A673 (cell line): ENCODE data around the gene TSPAN7. TPM values are rescaled to one million over a fixed set of nuclear protein-coding genes. Genes with fewer than 3 reads are reported as not detected.
A peak's percentile ranks its signal among the peaks of the same experiment; 100 is the strongest.

Source experiments
- BruUV-seq: library from RNA; stranded (reverse); fragments of 400-500 nt; replicated peaks from 2 replicates; lab custom pipeline; 2021; lab: Mats Ljungman, UMichigan
- CTCF ChIA-PET: fragments of 300-600 bp; sonication (Branson Sonifier 250); formaldehyde crosslinking; loops from one replicate; lab custom pipeline; 2022; ENCODE audit warnings: antibody characterized with exemption; lab: Charles Lee
- POLR2A ChIA-PET: fragments of 300-600 bp; sonication (Branson Sonifier 250); formaldehyde crosslinking; loops from one replicate; lab custom pipeline; 2022; ENCODE audit warnings: antibody characterized with exemption; ENCODE audit not compliant: low non-redundant PET; lab: Charles Lee
- DNase-seq: peaks from one replicate; pipeline ENCODE4 v3.0.0-alpha.2; 2015; ENCODE audit warnings: low spot score
- H3K27ac ChIP-seq: fragments of 200-600 bp; sonication (generic); 2 replicates; pipeline ENCODE4 v1.5.1; 2016; ENCODE audit warnings: mixed run types, low read depth, mild to moderate bottlenecking, mixed read lengths, antibody characterized with exemption, low read length; ENCODE audit not compliant: poor library complexity, severe bottlenecking
- H3K27me3 ChIP-seq: fragments of 200-600 bp; sonication (generic); replicated peaks from 2 replicates; pipeline ENCODE4 v1.6.1; 2017; ENCODE audit warnings: mixed run types, low read depth, mild to moderate bottlenecking, mixed read lengths, antibody characterized with exemption, low read length; ENCODE audit not compliant: insufficient read depth, poor library complexity
- H3K36me3 ChIP-seq: fragments of 200-600 bp; sonication (generic); 2 replicates; pipeline ENCODE4 v1.6.1; 2016; ENCODE audit warnings: mixed run types, mild to moderate bottlenecking, mixed read lengths, antibody characterized with exemption, low read length; ENCODE audit not compliant: insufficient read depth, poor library complexity, severe bottlenecking
- H3K4me1 ChIP-seq: fragments of 200-600 bp; sonication (generic); 2 replicates; pipeline ENCODE4 v1.6.1; 2017; ENCODE audit warnings: mixed run types, mild to moderate bottlenecking, mixed read lengths, antibody characterized with exemption, low read length; ENCODE audit not compliant: insufficient read depth, poor library complexity, severe bottlenecking
- H3K4me3 ChIP-seq: fragments of 200-600 bp; sonication (generic); 2 replicates; pipeline ENCODE4 v1.5.1; 2016; ENCODE audit warnings: low read depth, mixed run types, mild to moderate bottlenecking, mixed read lengths, low read length; ENCODE audit not compliant: poor library complexity, severe bottlenecking
- H3K9me3 ChIP-seq: fragments of 200-600 bp; sonication (generic); 2 replicates; pipeline ENCODE4 v1.6.1; 2016; ENCODE audit warnings: mixed run types, low read depth, mild to moderate bottlenecking, mixed read lengths, antibody characterized with exemption, low read length; ENCODE audit not compliant: poor library complexity, severe bottlenecking
- CTCF ChIP-seq: fragments of 300-800, 200-600 bp; sonication (generic); conservative IDR thresholded peaks from 2 replicates; pipeline ENCODE4 v1.5.1; 2017; ENCODE audit warnings: low read depth, mild to moderate bottlenecking, antibody characterized with exemption, low read length, moderate library complexity, mixed read lengths
- EZH2 ChIP-seq: fragments of 200-600 bp; sonication (generic); IDR thresholded peaks from 2 replicates; pipeline ENCODE4 v1.6.1; 2017; ENCODE audit warnings: borderline replicate concordance, low read depth, mild to moderate bottlenecking, mixed read lengths, antibody characterized with exemption, low read length; ENCODE audit not compliant: poor library complexity, severe bottlenecking
- intact Hi-C: fragments of 100-400 bp; cut with micrococcal nuclease; formaldehyde crosslinking; loops from one replicate; pipeline ENCODE4 v1.10.0; 2022; ENCODE audit not compliant: unreplicated experiment
- total RNA-seq: library from RNA; stranded (reverse); gene quantifications from 2 replicates; pipeline ENCODE4 v1.2.3, GENCODE V29; 2021

The TSPAN7 gene
- total RNA-seq, 1 experiment from 2014 or later, result 0.26 TPM

DNA sequence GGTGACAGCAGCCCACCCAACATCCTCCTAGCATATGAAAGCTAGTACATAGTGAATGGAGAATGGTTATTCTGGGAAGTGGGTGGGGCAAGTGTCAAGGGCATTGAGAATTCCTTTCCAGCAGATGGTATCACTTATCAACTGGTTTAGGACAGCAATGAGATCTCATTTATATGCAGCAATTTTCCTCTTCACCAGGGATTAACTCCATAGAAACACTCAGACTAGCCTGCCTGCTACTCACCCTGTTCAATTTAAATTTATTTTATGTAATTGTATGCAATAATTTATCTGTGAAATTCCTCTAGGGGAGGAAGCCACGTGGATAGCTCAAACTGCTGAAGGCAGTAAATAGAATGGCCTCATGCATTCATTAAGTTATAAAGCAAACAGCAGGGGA is 138.4 kb downstream of the TSPAN7 start:
- no TSS peak for BruUV-seq
- H3K27ac ChIP-seq, result no peak overlapping the region
- H3K4me3 ChIP-seq, result no peak overlapping the region
- peak; percentile 87 for DNase-seq
- no peak for TF ChIP-seq EZH2
- H3K9me3 ChIP-seq, result no peaks in the 10 kb centered on the region
- ChIA-PET CTCF (no interaction called here), POLR2A (no interaction called here)
- H3K4me1 ChIP-seq, result peaks cover 23% of the 10 kb centered on the region
- H3K27me3 ChIP-seq, result no peaks in the 10 kb centered on the region
- intact Hi-C loops, result no loop called here
- no peaks in the 10 kb centered on the region for H3K36me3 ChIP-seq

- Histone ChIP-seq H3K4me1 (peaks cover 23% of the 10 kb centered on the region), H3K4me3 (no peak overlapping the region), H3K36me3 (no peaks in the 10 kb centered on the region), H3K27ac (no peak overlapping the region), H3K9me3 (no peaks in the 10 kb centered on the region), H3K27me3 (no peaks in the 10 kb centered on the region)
- TF ChIP-seq CTCF, result no peak
- TF ChIP-seq EZH2, result no peak
- ChIA-PET POLR2A (no interaction called here), CTCF (no interaction called here)
- no peak for DNase-seq
- no TSS peak for BruUV-seq
- intact Hi-C loops, result no loop called here
These were observed 139.7 kb downstream of the TSPAN7 start for GRCh38 chrX:38701073-38701472.

DNA sequence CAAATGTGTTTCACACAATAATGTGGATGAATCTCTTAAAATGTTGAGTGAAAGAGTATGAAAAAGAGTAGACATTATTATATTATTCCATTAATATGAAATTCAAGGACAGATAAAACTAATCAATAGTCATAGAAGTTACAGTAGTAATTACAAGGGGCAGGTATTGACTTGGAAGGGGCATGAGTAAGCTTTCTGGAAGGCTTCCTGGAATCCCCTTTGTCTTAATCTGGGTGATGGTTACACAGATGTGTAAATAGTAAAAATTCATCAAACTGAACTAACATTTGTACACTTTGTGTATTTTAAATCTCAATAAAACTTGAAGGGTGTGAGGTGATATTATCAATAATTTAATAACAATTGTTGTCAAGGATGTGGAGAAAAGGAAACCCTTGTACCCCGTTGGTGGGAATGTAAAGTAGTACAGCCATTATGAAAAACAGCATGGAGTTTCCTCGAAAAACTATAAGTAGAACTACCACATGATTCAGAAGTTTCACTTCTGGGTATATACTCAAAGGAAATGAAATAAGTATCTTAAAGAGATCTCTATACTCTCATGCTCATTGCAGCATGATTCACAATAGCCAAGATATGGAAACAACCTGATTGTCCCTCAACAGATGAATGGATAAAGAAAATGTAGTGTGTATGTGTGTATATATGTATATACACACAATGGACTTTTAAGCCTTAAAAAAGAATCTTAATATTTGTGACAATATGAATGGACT is 143.0 kb downstream of the TSPAN7 start:
- DNase-seq, result no peak
- no peaks in the 10 kb centered on the region for H3K36me3 ChIP-seq
- H3K4me3 ChIP-seq, result no peak overlapping the region
- H3K9me3 ChIP-seq, result no peaks in the 10 kb centered on the region
- intact Hi-C loops, result no loop called here
- ChIA-PET CTCF (no interaction called here), POLR2A (no interaction called here)
- no peaks in the 10 kb centered on the region for H3K27me3 ChIP-seq
- H3K4me1 ChIP-seq, result peaks cover 11% of the 10 kb centered on the region
- BruUV-seq, result no TSS peak
- no peak overlapping the region for H3K27ac ChIP-seq
- TF ChIP-seq CTCF, result no peak
- TF ChIP-seq EZH2, result no peak

DNA sequence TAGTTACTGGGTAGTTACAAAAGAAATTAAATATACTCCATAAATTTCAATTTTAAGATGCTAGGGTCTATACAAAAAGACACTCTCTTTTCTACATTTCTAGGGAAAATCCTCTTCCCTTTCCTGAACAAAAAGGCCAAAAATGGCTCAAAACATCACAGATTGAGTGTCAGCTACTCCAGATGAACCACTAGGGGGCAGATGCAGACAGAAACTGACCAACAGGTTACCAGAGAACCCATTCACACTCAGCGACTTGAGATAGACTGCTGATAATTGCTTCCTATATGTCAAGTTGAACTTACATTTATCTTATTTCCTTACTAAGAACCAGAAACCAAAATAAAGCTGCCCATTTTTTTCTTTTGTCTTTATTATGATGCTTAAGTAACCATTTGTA is 156.5 kb downstream of the TSPAN7 start:
- no TSS peak for BruUV-seq
- Histone ChIP-seq H3K9me3 (no peaks in the 10 kb centered on the region), H3K4me3 (no peak overlapping the region), H3K27me3 (no peaks in the 10 kb centered on the region), H3K36me3 (no peaks in the 10 kb centered on the region), H3K27ac (no peak overlapping the region), H3K4me1 (no peaks in the 10 kb centered on the region)
- TF ChIP-seq EZH2 (no peak), CTCF (peak; percentile 65)
- intact Hi-C loops, result no loop called here
- ChIA-PET POLR2A (no interaction called here), CTCF (no interaction called here)
- peak; percentile 40 for DNase-seq
